LoVo (cell line): Measurements from ENCODE around the gene KCND3.

Experiments
- DNase-seq: peaks from one replicate; pipeline ENCODE4 v3.0.0-alpha.2; 2016; ENCODE audit warnings: low spot score

KCND3 gene

GRCh38 chr1:111989531-111990025 is at the start of gene KCND3:
KCND3 (minus strand) TSS chr1:111989668.
- peak; percentile 15 for DNase-seq

- no peak for DNase-seq
Measured at GRCh38 chr1:112034277-112034676, 44.8 kb upstream of the KCND3 start.

GRCh38 chr1:112033439-112034120 is 44.1 kb upstream of the KCND3 start:
- no peak for DNase-seq

- DNase-seq = no peak
Measured at GRCh38 chr1:112030157-112030556, 40.7 kb upstream of the KCND3 start.

- no peak for DNase-seq
Measured at GRCh38 chr1:112027696-112028095, 38.2 kb upstream of the KCND3 start.

- no peak for DNase-seq
Measured at GRCh38 chr1:112026501-112026900, 37.0 kb upstream of the KCND3 start.

- no peak for DNase-seq
Measured at GRCh38 chr1:112026016-112026415, 36.5 kb upstream of the KCND3 start.

GRCh38 chr1:112021263-112021662 is 31.8 kb upstream of the KCND3 start:
- DNase-seq = no peak

GRCh38 chr1:112017183-112017582 is 27.7 kb upstream of the KCND3 start:
- DNase-seq = no peak

- DNase-seq = no peak
Measured at GRCh38 chr1:112012823-112013222, 23.4 kb upstream of the KCND3 start.

GRCh38 chr1:112011202-112011601 is 21.7 kb upstream of the KCND3 start:
- DNase-seq = no peak

- no peak for DNase-seq
Measured at GRCh38 chr1:112007169-112007568, 17.7 kb upstream of the KCND3 start.

- no peak for DNase-seq
Measured at GRCh38 chr1:112006416-112007025, 17.1 kb upstream of the KCND3 start.

- no peak for DNase-seq
Measured at GRCh38 chr1:112004076-112004475, 14.6 kb upstream of the KCND3 start.

- DNase-seq = no peak
Measured at GRCh38 chr1:112002514-112002913, 13.0 kb upstream of the KCND3 start.

- no peak for DNase-seq
Measured at GRCh38 chr1:112001436-112001835, 12.0 kb upstream of the KCND3 start.

- no peak for DNase-seq
Measured at GRCh38 chr1:112000048-112000447, 10.6 kb upstream of the KCND3 start.

- no peak for DNase-seq
Measured at GRCh38 chr1:111998332-111998731, 8.9 kb upstream of the KCND3 start.

- DNase-seq = no peak
Measured at GRCh38 chr1:111992476-111992875, 3.0 kb upstream of the KCND3 start.

GRCh38 chr1:111990878-111991718 is 1.6 kb upstream of the KCND3 start:
- DNase-seq = peak; percentile 62

- DNase-seq = no peak
Measured at GRCh38 chr1:111990026-111990877, 784 bp upstream of the KCND3 start.
